ENCODE results near the gene NOTCH1. TPM values are rescaled to one million over a fixed set of nuclear protein-coding genes. Genes with fewer than 3 reads are reported as not detected.

Gene NOTCH1
- total RNA-seq (2022): 37.5 and 53.4 TPM in 2 replicates
- percentile 46 among the genes with signal in this experiment for Bru-seq, nascent RNA
- percentile 73 among the genes with signal in this experiment for BruChase-seq, experiment 1, labeled RNA remaining after a 6-hour chase
- BruChase-seq, experiment 2, labeled RNA remaining after a 2-hour chase: percentile 58 among the genes with signal in this experiment
- long read RNA-seq, full-length matches to known transcripts: 2 of 73 reads
- long read RNA-seq, partial matches to known transcripts: 70 of 73 reads
- long read RNA-seq, other reads (novel, unspliced or antisense): 1 of 73 reads

DNA sequence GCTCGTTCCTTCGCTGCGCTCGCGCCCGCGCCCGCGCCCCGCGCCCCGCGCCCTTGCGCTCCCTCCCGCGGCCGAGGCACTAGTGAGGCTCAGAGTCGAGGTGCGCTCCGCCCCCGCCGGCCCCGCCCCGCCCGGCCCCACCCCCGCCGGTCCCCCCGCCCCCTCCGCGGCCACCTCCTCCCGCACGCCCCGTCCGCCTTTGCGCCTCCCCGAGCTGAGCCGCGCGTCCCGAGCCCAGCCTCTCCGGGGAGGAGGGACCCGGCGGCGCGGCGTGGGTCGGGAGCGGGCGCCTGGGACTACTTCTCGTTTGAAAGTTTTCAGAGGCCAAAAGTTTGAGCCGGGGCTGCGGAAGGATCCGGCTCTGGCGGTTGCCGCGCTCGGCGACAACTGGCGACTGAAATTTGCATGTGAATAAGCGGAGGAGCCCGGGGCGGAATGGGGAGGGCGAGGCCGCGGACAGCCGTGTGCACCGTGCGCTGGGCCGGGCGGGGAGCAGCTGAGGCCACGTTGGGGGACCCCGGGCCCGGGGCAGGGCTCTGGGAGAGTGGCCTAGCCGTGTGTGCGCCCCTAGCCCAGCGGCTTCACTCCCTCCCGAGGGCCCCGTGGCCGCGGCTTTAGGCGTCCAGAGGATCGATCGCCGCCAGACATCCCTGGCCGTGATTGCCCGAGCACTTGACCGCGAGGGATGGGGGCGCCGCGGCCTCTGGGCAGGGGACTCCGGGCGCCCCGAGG, at the start of gene NOTCH1:
Gene NOTCH1, minus strand, starts transcription at position 84 of the 732 bp plus-strand sequence. CDS start 262 bp downstream, outside the sequence.
- TF ChIP-seq CTCF (IDR thresholded peaks at IDR 0.05; ENCODE audit: unreplicated experiment): no peak
- BruUV-seq (replicated peaks): TSS peak; percentile 70
- intact Hi-C loops (cut with micrococcal nuclease): loop anchor here (5.0 kb wide), 1 partner anchor 59 kb away; no protein-coding TSS in a partner anchor
- Mint-ChIP-seq H3K4me3 (ENCODE audit: unreplicated experiment) (peak within 1 kb of the TSS; percentile 76), H3K27ac (ENCODE audit: low read depth, unreplicated experiment) (peak within 1 kb of the TSS; percentile 59), H3K27me3 (ENCODE audit: insufficient read depth, unreplicated experiment) (no peaks in the 10 kb centered on the region), H3K9me3 (ENCODE audit: unreplicated experiment) (no peaks in the 10 kb centered on the region), H3K4me1 (ENCODE audit: insufficient read depth, unreplicated experiment) (peaks cover 10% of the 10 kb centered on the region), H3K36me3 (ENCODE audit: insufficient read depth, unreplicated experiment) (peaks cover 29% of the 10 kb centered on the region)
- ChIA-PET CTCF (interaction anchor here (0.5 kb wide), 1 partner anchor 113 kb away, joined by 4 read pairs; no protein-coding TSS in a partner anchor), POLR2A (interaction anchor here (0.8 to 2.6 kb wide), 8 partner anchors 12 to 181 kb away, joined by 3 to 64 read pairs (median 4); no protein-coding TSS in a partner anchor)
- peak; percentile 94 for DNase-seq (ENCODE audit: unreplicated experiment)

- H3K9me3 Mint-ChIP-seq (ENCODE audit: unreplicated experiment): no peaks in the 10 kb centered on the region
- no peak for TF ChIP-seq CTCF (IDR thresholded peaks at IDR 0.05; ENCODE audit: unreplicated experiment)
- no TSS peak for BruUV-seq (replicated peaks)
- H3K27ac Mint-ChIP-seq (ENCODE audit: low read depth, unreplicated experiment): no peak overlapping the region
- H3K36me3 Mint-ChIP-seq (ENCODE audit: insufficient read depth, unreplicated experiment): no peaks in the 10 kb centered on the region
- no peaks in the 10 kb centered on the region for H3K4me1 Mint-ChIP-seq (ENCODE audit: insufficient read depth, unreplicated experiment)
- intact Hi-C loops (cut with micrococcal nuclease): no loop called here
- DNase-seq (ENCODE audit: unreplicated experiment): no peak
- ChIA-PET POLR2A (no interaction called here), CTCF (interaction anchor here (0.5 to 1.2 kb wide), 2 partner anchors 31 to 110 kb away, joined by 3 read pairs; no protein-coding TSS in a partner anchor)
- H3K27me3 Mint-ChIP-seq (ENCODE audit: insufficient read depth, unreplicated experiment): peaks cover 36% of the 10 kb centered on the region
- H3K4me3 Mint-ChIP-seq (ENCODE audit: unreplicated experiment): no peak overlapping the region
Observed at GRCh38 chr9:136594492-136594891, 48.6 kb upstream of the NOTCH1 start.

GRCh38 chr9:136593581-136593980, 47.7 kb upstream of the NOTCH1 start:
- ChIA-PET POLR2A (no interaction called here), CTCF (interaction anchor here (1.2 to 1.5 kb wide), 2 partner anchors 32 to 106 kb away, joined by 3 read pairs; no protein-coding TSS in a partner anchor)
- Mint-ChIP-seq H3K27me3 (ENCODE audit: insufficient read depth, unreplicated experiment) (peaks cover 36% of the 10 kb centered on the region), H3K4me3 (ENCODE audit: unreplicated experiment) (no peak overlapping the region), H3K9me3 (ENCODE audit: unreplicated experiment) (no peaks in the 10 kb centered on the region), H3K36me3 (ENCODE audit: insufficient read depth, unreplicated experiment) (no peaks in the 10 kb centered on the region), H3K27ac (ENCODE audit: low read depth, unreplicated experiment) (no peak overlapping the region), H3K4me1 (ENCODE audit: insufficient read depth, unreplicated experiment) (no peaks in the 10 kb centered on the region)
- BruUV-seq (replicated peaks): no TSS peak
- intact Hi-C loops (cut with micrococcal nuclease): no loop called here
- no peak for TF ChIP-seq CTCF (IDR thresholded peaks at IDR 0.05; ENCODE audit: unreplicated experiment)
- no peak for DNase-seq (ENCODE audit: unreplicated experiment)

DNA sequence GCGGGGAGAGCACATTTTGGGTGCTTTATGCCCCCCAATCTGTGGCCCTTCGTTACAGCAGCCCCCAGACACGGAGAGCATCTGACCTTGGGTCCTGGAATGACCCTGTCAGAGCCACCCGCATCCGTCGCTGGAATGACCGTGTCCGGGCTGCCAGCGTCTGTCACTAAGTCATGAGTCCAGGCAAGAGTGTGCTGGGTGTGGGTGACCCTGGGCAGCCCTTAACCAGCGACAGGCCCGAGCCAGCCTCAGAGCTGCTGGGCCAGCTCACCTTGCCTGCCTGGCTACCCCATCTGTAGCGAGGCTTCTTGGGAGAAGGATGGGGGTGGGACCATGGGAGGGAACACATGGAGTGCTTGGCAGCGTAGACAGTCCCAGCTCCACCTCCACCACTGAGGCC, 46.8 kb upstream of the NOTCH1 start:
- Mint-ChIP-seq H3K9me3 (ENCODE audit: unreplicated experiment) (no peaks in the 10 kb centered on the region), H3K36me3 (ENCODE audit: insufficient read depth, unreplicated experiment) (no peaks in the 10 kb centered on the region), H3K27ac (ENCODE audit: low read depth, unreplicated experiment) (no peak overlapping the region), H3K4me1 (ENCODE audit: insufficient read depth, unreplicated experiment) (no peaks in the 10 kb centered on the region), H3K27me3 (ENCODE audit: insufficient read depth, unreplicated experiment) (peaks cover 36% of the 10 kb centered on the region), H3K4me3 (ENCODE audit: unreplicated experiment) (no peak overlapping the region)
- TF ChIP-seq CTCF (IDR thresholded peaks at IDR 0.05; ENCODE audit: unreplicated experiment): no peak
- intact Hi-C loops (cut with micrococcal nuclease): no loop called here
- POLR2A ChIA-PET: no interaction called here
- CTCF ChIA-PET: interaction anchor here (1.5 kb wide), 1 partner anchor 105 kb away, joined by 3 read pairs; no protein-coding TSS in a partner anchor
- no peak for DNase-seq (ENCODE audit: unreplicated experiment)
- no TSS peak for BruUV-seq (replicated peaks)

Measured in MCF 10A (cell line).